GM12878 (cell line): Measurements from ENCODE around the gene COL1A1. TPM values are rescaled to one million over a fixed set of nuclear protein-coding genes. Genes with fewer than 3 reads are reported as not detected.

Source experiments
- ATAC-seq: fragments of 200-7000 bp; cut with Tn5 transposase; 3 replicates; pipeline ENCODE4 v1.9.1; 2020; ENCODE audit warnings: mild to moderate bottlenecking, moderate library complexity
- BruUV-seq: library from RNA; stranded (reverse); fragments of 400-500 nt; replicated peaks from 2 replicates; lab custom pipeline; 2021; lab: Mats Ljungman, UMichigan
- CTCF ChIA-PET: fragments of 300-600 bp; sonication (Branson Sonifier 250); formaldehyde crosslinking; extraction: SDS; loops from one replicate; lab custom pipeline; 2021; ENCODE audit warnings: inconsistent platforms; lab: Yijun Ruan, JAX
- POLR2A ChIA-PET: fragments of 350-600 bp; formaldehyde crosslinking; extraction: SDS; loops from one replicate; lab custom pipeline; 2021; ENCODE audit warnings: inconsistent platforms; lab: Charles Lee
- RAD21 ChIA-PET: fragments of 300-600 bp; sonication (Branson Sonifier 250); formaldehyde crosslinking; loops from one replicate; lab custom pipeline; 2023; ENCODE audit warnings: antibody characterized with exemption; ENCODE audit not compliant: unreplicated experiment; lab: Charles Lee
- SMC1A ChIA-PET: fragments of 300-600 bp; sonication (Branson Sonifier 250); formaldehyde crosslinking; loops from one replicate; lab custom pipeline; 2023; ENCODE audit not compliant: unreplicated experiment, uncharacterized antibody; lab: Charles Lee
- DNase-seq: peaks from one replicate; pipeline ENCODE4 v3.0.0-alpha.2; 2011; ENCODE audit warnings: low read depth, low spot score
- FAIRE-seq: peaks from 3 replicates; lab custom pipeline; 2011; peaks lifted over from hg19 to GRCh38; lab: Jason Lieb, UNC
- H2AFZ ChIP-seq: 2 replicates; pipeline ENCODE4 v1.6.0; 2011; ENCODE audit warnings: low read depth, low read length, control low read depth; ENCODE audit not compliant: control insufficient read depth
- H3K27ac ChIP-seq: 2 replicates; pipeline ENCODE4 v1.5.1; 2011; ENCODE audit warnings: control low read depth; ENCODE audit not compliant: control insufficient read depth, insufficient read depth
- H3K27me3 ChIP-seq, 2 experiments: replicated peaks in 1 of 2; 2 replicates each; pipeline versions ENCODE4 v1.6.0 to v1.6.1; 2011; ENCODE audit warnings: low read length in 1 of 2; ENCODE audit not compliant: control insufficient read depth in 2 of 2, insufficient read depth in 2 of 2
- H3K36me3 ChIP-seq, 2 experiments: 2 replicates each; pipeline ENCODE4 v1.5.1; 2011; ENCODE audit warnings: low read length in 1 of 2; ENCODE audit not compliant: control insufficient read depth in 2 of 2, insufficient read depth in 2 of 2
- H3K4me1 ChIP-seq: 2 replicates; pipeline ENCODE4 v1.6.1; 2011; ENCODE audit warnings: mild to moderate bottlenecking, low read length, moderate library complexity, mixed read lengths; ENCODE audit not compliant: control insufficient read depth, insufficient read depth
- H3K4me2 ChIP-seq: 2 replicates; pipeline ENCODE4 v1.6.0; 2011; ENCODE audit warnings: control low read depth; ENCODE audit not compliant: control insufficient read depth, insufficient read depth
- H3K4me3 ChIP-seq: fragments of 200-600 bp; sonication (generic); 2 replicates; pipeline ENCODE4 v1.5.1; 2016
- H3K79me2 ChIP-seq: 2 replicates; pipeline ENCODE4 v1.6.0; 2011; ENCODE audit warnings: low read length; ENCODE audit not compliant: control insufficient read depth, insufficient read depth
- H3K9ac ChIP-seq: 2 replicates; pipeline ENCODE4 v1.8.0; 2011; ENCODE audit warnings: low read length, control low read depth, mixed read lengths; ENCODE audit not compliant: control insufficient read depth, insufficient read depth
- H3K9me3 ChIP-seq: replicated peaks from 3 replicates; pipeline ENCODE4 v1.5.1; 2011; ENCODE audit warnings: mild to moderate bottlenecking, low read length; ENCODE audit not compliant: control insufficient read depth, insufficient read depth
- H4K20me1 ChIP-seq: 2 replicates; pipeline ENCODE4 v1.6.0; 2011; ENCODE audit not compliant: control insufficient read depth, insufficient read depth
- BHLHE40 ChIP-seq, 2 experiments: fragments of 450-650 bp in 1 of 2; IDR thresholded peaks; 2 replicates each; pipeline ENCODE4 v1.6.1; 2011 to 2017; ENCODE audit warnings: low read depth in 2 of 2, borderline replicate concordance in 1 of 2, improper control_type of control experiment in 1 of 2, low read length in 1 of 2, mild to moderate bottlenecking in 1 of 2
- MTA2 ChIP-seq: fragments of 450-650 bp; IDR thresholded peaks from 2 replicates; pipeline ENCODE4 v1.6.1; 2016; ENCODE audit warnings: low read depth, mild to moderate bottlenecking, moderate library complexity
- WGBS: methylation state at CpG from one replicate; pipeline ENCODE4 v1.1.6; 2016; ENCODE audit warnings: low lambda C conversion rate; ENCODE audit not compliant: insufficient replicate concordance, insufficient coverage; ENCODE audit errors: missing lambda C conversion rate; 5-methylcytosine and 5-hydroxymethylcytosine counted together
- in situ Hi-C: fragments of 300-500 bp; cut with MboI; formaldehyde crosslinking; loops from 9 replicates; pipeline ENCODE4 v1.14.3; 2018; ENCODE audit warnings: mixed read lengths
- intact Hi-C: fragments of 100-400 bp; cut with micrococcal nuclease; formaldehyde crosslinking; loops from one replicate; pipeline ENCODE4 v1.14.2; 2022; ENCODE audit not compliant: unreplicated experiment
- polyA plus RNA-seq, 11 experiments: library from polyadenylated mRNA; depleted of rRNA in 4 of 11; unstranded in 6 of 11; stranded (reverse) in 5 of 11; fragments of >200 nt; fragmentation: Nextera tagmentation in 4 of 11; fragmentation: Illumina TruSeq in 1 of 11; extraction: Ambion mirVana in 4 of 11; extraction: Trizol in 1 of 11; gene quantifications; 1 replicate in 1 of 11; 2 replicates in 10 of 11; pipeline versions ENCODE4 v1.2.1 to v1.2.3, GENCODE V29; 2011 to 2016; ENCODE audit warnings: inconsistent platforms in 2 of 11, missing spikeins in 2 of 11, low read depth in 1 of 11
- total RNA-seq, 4 experiments: library from RNA; depleted of rRNA in 3 of 4; stranded (reverse); fragments of >200 nt in 3 of 4; fragmentation: Illumina TruSeq in 1 of 4; extraction: Trizol in 1 of 4; gene quantifications; 2 replicates each; pipeline versions ENCODE4 v1.2.1 to v1.2.3, GENCODE V29; 2013 to 2021

The COL1A1 gene
- total and polyA plus RNA-seq, 10 of the 15 experiments (the other 5 are each of a cell fraction or from before 2014, with no cell fraction given), result 0.18 to 7.7 (median 2.3) TPM

DNA sequence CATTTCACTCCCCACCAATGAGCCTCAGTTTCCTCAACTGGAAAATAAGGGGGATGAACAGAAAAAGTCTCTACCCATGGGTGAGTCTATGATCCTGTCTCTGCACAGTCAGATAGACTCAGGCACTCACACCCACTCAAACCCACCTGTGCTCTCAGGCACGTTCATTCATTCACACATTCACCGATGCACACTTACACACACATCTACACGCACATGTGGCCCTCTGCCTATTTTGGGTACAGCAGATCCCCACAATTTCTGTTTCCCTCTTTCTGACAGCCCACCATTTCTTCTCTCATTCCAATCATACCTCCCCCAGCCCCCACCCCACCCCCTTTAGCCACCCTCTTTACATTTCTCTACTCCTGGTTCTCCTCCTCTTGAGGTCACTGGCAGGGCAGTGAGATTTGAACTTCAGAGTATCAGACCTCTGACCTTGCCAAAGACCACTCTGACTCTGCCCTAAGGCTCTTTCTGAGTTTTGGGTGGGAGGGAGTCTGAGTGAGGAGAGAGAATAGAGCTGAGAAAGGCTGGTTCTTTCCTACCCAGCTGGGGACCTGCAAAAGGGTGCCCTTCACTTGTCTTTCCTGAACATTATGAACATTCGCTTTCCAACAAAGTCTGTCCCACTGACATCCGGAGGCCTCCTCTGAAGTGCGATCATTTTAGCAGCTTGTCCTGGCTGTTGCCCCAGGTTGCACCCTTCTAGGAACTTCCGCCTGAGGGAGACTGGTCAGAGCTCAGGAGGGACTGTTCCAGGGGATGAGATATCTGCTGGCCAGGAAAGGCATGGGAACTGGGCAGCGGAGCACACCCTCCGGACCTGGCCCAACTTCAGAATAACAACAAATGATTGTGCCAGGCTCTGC is 10.1 kb upstream of the COL1A1 start:
- Histone ChIP-seq H3K9me3 (no peaks in the 10 kb centered on the region), H3K4me1 (peaks cover 12% of the 10 kb centered on the region)
- ChIA-PET RAD21 (interaction anchor here (1.2 to 4.8 kb wide), 7 partner anchors 11 to 86 kb away, joined by 4 to 18 read pairs (median 8); partner anchors contain the start of genes COL1A1 and SAMD14), POLR2A (interaction anchor here (0.5 to 1.9 kb wide), 4 partner anchors 11 to 478 kb away, joined by 3 to 14 read pairs (median 4); no protein-coding TSS in a partner anchor)
- BruUV-seq, result no TSS peak
- 71% methylated on average over 9 of the region's 9 CpGs for WGBS
- TF ChIP-seq BHLHE40 (IDR thresholded peaks at IDR 0.05; ENCODE audit: borderline replicate concordance in 1 of 2, low read depth in 2 of 2, low read length in 1 of 2) (peak; percentile 60 to 74; a peak in 3 of 4 replicates), MTA2 (no peak)
- TF ChIP-seq, all 136 proteins: peak for 1
- FAIRE-seq (no peak), DNase-seq (no peak), ATAC-seq (no peak)
- no peak overlapping the region for H3K27ac ChIP-seq
- intact Hi-C loops, result no loop called here
- H2AFZ ChIP-seq, result no peak overlapping the region
- no peak overlapping the region for H3K4me3 ChIP-seq
- H3K9ac ChIP-seq, result no peak overlapping the region
- ChIA-PET CTCF (interaction anchor here (0.6 to 6.8 kb wide), 16 partner anchors 7 to 185 kb away, joined by 3 to 85 read pairs (median 4); partner anchors contain the start of genes COL1A1 and TMEM92), SMC1A (interaction anchor here (0.6 to 2.8 kb wide), 10 partner anchors 11 to 262 kb away, joined by 3 to 15 read pairs (median 5); partner anchors contain the start of gene TMEM92)
- no peaks in the 10 kb centered on the region for H3K36me3 ChIP-seq
- H3K27me3 ChIP-seq, result peaks cover 0 to 6% of the 10 kb centered on the region in 2 experiments; a peak in 1 of 4 replicates
- H4K20me1 ChIP-seq, result no peaks in the 10 kb centered on the region
- no peak overlapping the region for H3K4me2 ChIP-seq
- H3K79me2 ChIP-seq, result no peaks in the 10 kb centered on the region
- in situ Hi-C loops, result no loop called here
